Hepatocyte (in vitro differentiated cells): Measurements from ENCODE around the gene CRHR1. TPM values are rescaled to one million over a fixed set of nuclear protein-coding genes. Genes with fewer than 3 reads are reported as not detected.

Source experiments
- DNase-seq: peaks from one replicate; pipeline ENCODE4 v3.0.0-alpha.2; 2016; ENCODE audit warnings: low spot score
- H2AFZ ChIP-seq: fragments of 200-600 bp; sonication (generic); 2 replicates; pipeline ENCODE4 v1.6.0; 2016; ENCODE audit warnings: antibody characterized with exemption, mild to moderate bottlenecking
- H3K27ac ChIP-seq: fragments of 200-600 bp; sonication (generic); 2 replicates; pipeline ENCODE4 v1.5.1; 2016; ENCODE audit warnings: mild to moderate bottlenecking
- H3K27me3 ChIP-seq: fragments of 200-600 bp; sonication (generic); 2 replicates; pipeline ENCODE4 v1.6.1; 2016
- H3K36me3 ChIP-seq: fragments of 200-600 bp; sonication (generic); replicated peaks from 2 replicates; pipeline ENCODE4 v1.5.1; 2016; ENCODE audit warnings: low read depth; ENCODE audit not compliant: insufficient read depth
- H3K4me1 ChIP-seq: fragments of 200-600 bp; sonication (generic); 2 replicates; pipeline ENCODE4 v1.5.1; 2016; ENCODE audit warnings: mild to moderate bottlenecking, moderate library complexity; ENCODE audit not compliant: insufficient read depth
- H3K4me2 ChIP-seq: fragments of 200-600 bp; sonication (generic); 2 replicates; pipeline ENCODE4 v1.6.0; 2016
- H3K4me3 ChIP-seq: fragments of 200-600 bp; sonication (generic); 2 replicates; pipeline ENCODE4 v1.5.1; 2016; ENCODE audit warnings: mild to moderate bottlenecking
- H3K79me2 ChIP-seq: fragments of 200-600 bp; sonication (generic); 2 replicates; pipeline ENCODE4 v1.6.0; 2017; ENCODE audit warnings: mild to moderate bottlenecking
- H3K9me2 ChIP-seq: fragments of 200-600 bp; sonication (generic); replicated peaks from 2 replicates; pipeline ENCODE4 v1.6.0; 2017; ENCODE audit warnings: mild to moderate bottlenecking; ENCODE audit not compliant: insufficient read depth
- H3K9me3 ChIP-seq: fragments of 200-600 bp; sonication (generic); 2 replicates; pipeline ENCODE4 v1.5.1; 2016; ENCODE audit warnings: low read depth, mild to moderate bottlenecking
- H4K20me1 ChIP-seq: fragments of 200-600 bp; sonication (generic); 2 replicates; pipeline ENCODE4 v1.6.0; 2016; ENCODE audit warnings: mild to moderate bottlenecking; ENCODE audit not compliant: insufficient read depth, poor library complexity, severe bottlenecking
- EZH2 ChIP-seq: fragments of 200-600 bp; sonication (generic); IDR thresholded peaks from 2 replicates; pipeline ENCODE4 v1.6.1; 2016; ENCODE audit warnings: antibody characterized with exemption, mild to moderate bottlenecking, borderline replicate concordance
- EZH2phosphoT487 ChIP-seq: fragments of 200-600 bp; sonication (generic); IDR thresholded peaks from one replicate; pipeline ENCODE4 v1.6.1; 2018; ENCODE audit warnings: antibody characterized with exemption, mild to moderate bottlenecking, low read depth, moderate library complexity; ENCODE audit not compliant: unreplicated experiment, severe bottlenecking
- WGBS: methylation state at CpG from one replicate; pipeline ENCODE4 v1.1.6; 2016; ENCODE audit warnings: low lambda C conversion rate; ENCODE audit errors: missing lambda C conversion rate; 5-methylcytosine and 5-hydroxymethylcytosine counted together
- polyA plus RNA-seq: library from polyadenylated mRNA; unstranded; fragments of >200 nt; fragmentation: Nextera tagmentation; extraction: Ambion mirVana; gene quantifications from 2 replicates; pipeline ENCODE4 v1.2.1, GENCODE V29; 2016
- total RNA-seq: library from RNA; depleted of rRNA; stranded (reverse); fragments of >200 nt; gene quantifications from 2 replicates; pipeline ENCODE4 v1.2.3, GENCODE V29; 2014
- TF ChIP-seq, protein P1 (sequence below): fragments of 200-600 bp; sonication (generic); IDR thresholded peaks from 2 replicates; pipeline ENCODE4 v1.5.1; 2016; ENCODE audit warnings: antibody characterized with exemption, mild to moderate bottlenecking; ENCODE audit not compliant: poor library complexity

The CRHR1 gene
- total and polyA plus RNA-seq, 2 experiments from 2014 or later: not detected

DNA sequence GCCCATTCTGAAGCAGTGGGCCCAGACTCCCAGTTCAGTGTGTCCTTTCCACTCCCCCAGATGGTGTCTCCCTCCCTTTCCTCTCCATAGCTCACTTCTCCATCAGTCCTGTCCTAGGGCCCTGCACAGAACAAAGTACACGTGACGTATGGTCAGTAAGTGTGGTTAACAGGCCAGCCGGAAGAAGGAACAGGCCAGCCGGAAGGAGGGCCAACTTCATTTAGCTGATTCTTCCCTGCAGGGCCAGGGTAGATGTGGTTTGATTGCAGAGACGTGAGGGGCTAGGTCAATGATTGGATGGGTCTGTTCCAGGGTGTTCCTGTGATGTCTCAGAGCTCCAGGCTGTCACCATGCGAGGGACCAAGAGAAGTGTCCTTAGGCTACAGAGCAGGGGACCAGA lies 31.6 kb downstream of the CRHR1 start:
- Histone ChIP-seq H3K36me3 (no peaks in the 10 kb centered on the region), H3K4me2 (no peak overlapping the region), H3K27ac (no peak overlapping the region), H2AFZ (no peak overlapping the region), H3K27me3 (peaks cover 3% of the 10 kb centered on the region), H3K79me2 (no peaks in the 10 kb centered on the region), H3K9me3 (no peaks in the 10 kb centered on the region), H3K9me2 (no peaks in the 10 kb centered on the region), H3K4me3 (no peak overlapping the region), H3K4me1 (no peaks in the 10 kb centered on the region), H4K20me1 (no peaks in the 10 kb centered on the region)
- DNase-seq: no peak
- 80% methylated on average over 6 of the region's 6 CpGs for WGBS
- TF ChIP-seq EZH2phosphoT487 (no peak), EZH2 (no peak)
- TF ChIP-seq, protein P1, sequence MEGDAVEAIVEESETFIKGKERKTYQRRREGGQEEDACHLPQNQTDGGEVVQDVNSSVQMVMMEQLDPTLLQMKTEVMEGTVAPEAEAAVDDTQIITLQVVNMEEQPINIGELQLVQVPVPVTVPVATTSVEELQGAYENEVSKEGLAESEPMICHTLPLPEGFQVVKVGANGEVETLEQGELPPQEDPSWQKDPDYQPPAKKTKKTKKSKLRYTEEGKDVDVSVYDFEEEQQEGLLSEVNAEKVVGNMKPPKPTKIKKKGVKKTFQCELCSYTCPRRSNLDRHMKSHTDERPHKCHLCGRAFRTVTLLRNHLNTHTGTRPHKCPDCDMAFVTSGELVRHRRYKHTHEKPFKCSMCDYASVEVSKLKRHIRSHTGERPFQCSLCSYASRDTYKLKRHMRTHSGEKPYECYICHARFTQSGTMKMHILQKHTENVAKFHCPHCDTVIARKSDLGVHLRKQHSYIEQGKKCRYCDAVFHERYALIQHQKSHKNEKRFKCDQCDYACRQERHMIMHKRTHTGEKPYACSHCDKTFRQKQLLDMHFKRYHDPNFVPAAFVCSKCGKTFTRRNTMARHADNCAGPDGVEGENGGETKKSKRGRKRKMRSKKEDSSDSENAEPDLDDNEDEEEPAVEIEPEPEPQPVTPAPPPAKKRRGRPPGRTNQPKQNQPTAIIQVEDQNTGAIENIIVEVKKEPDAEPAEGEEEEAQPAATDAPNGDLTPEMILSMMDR: no peak

DNA sequence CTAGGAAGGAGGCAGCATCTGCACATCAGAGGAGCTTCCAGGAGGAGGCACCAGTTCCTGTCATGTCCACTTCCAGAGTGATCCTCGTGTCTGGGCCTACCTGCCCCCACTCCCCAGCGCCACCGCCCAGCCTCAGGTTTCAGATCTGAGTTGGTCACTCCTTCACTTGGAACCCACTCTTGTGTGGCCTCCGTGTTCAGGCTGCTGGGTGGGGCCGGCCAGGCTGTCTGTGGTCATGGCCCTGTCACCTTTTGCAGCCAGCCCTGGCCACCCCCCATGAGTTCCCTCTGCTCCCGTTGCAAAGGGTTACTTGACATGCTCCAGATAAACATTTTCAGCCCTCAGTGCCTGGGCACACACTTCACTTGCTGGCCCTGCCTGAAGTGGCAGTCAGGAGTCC lies 33.9 kb downstream of the CRHR1 start:
- Histone ChIP-seq H3K79me2 (no peaks in the 10 kb centered on the region), H2AFZ (no peak overlapping the region), H3K27ac (no peak overlapping the region), H3K4me3 (no peak overlapping the region), H3K9me3 (no peaks in the 10 kb centered on the region), H4K20me1 (no peaks in the 10 kb centered on the region), H3K4me2 (no peak overlapping the region), H3K27me3 (peaks cover 6% of the 10 kb centered on the region), H3K36me3 (no peaks in the 10 kb centered on the region), H3K9me2 (no peaks in the 10 kb centered on the region), H3K4me1 (no peaks in the 10 kb centered on the region)
- DNase-seq: no peak
- WGBS: 65% methylated on average over 6 of the region's 6 CpGs
- no peak for TF ChIP-seq EZH2phosphoT487
- TF ChIP-seq, protein P1: no peak
- no peak for TF ChIP-seq EZH2

DNA sequence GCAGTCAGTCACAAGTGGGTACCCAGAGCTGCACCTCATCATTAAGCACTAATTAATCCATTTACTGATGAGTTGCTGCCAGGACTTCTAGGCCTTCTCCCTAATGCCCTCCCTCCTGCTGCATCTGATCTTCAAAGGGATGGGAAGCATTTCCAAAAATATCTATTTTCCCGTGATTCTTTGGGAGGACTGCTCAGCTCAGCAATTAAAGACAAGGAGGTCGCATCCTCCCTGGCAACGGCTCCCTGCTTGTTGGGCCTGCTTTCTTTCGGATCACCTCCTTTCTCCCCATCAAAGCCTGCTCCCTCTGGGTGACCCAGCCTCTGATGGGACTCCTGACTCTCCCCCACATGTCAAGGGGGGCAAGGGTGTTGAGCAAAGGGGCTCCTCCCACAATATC lies 34.6 kb downstream of the CRHR1 start:
- no peak overlapping the region for H3K4me3 ChIP-seq
- H3K4me1 ChIP-seq: no peaks in the 10 kb centered on the region
- no peaks in the 10 kb centered on the region for H3K79me2 ChIP-seq
- no peaks in the 10 kb centered on the region for H3K9me3 ChIP-seq
- no peak for DNase-seq
- H3K27me3 ChIP-seq: peaks cover 3% of the 10 kb centered on the region
- no peaks in the 10 kb centered on the region for H4K20me1 ChIP-seq
- no peak overlapping the region for H2AFZ ChIP-seq
- no peak overlapping the region for H3K27ac ChIP-seq
- no peak for TF ChIP-seq EZH2phosphoT487
- no peak for TF ChIP-seq EZH2
- TF ChIP-seq, protein P1: no peak
- no peaks in the 10 kb centered on the region for H3K9me2 ChIP-seq
- H3K4me2 ChIP-seq: no peak overlapping the region
- WGBS: 90% methylated on average over 4 of the region's 4 CpGs
- no peaks in the 10 kb centered on the region for H3K36me3 ChIP-seq

DNA sequence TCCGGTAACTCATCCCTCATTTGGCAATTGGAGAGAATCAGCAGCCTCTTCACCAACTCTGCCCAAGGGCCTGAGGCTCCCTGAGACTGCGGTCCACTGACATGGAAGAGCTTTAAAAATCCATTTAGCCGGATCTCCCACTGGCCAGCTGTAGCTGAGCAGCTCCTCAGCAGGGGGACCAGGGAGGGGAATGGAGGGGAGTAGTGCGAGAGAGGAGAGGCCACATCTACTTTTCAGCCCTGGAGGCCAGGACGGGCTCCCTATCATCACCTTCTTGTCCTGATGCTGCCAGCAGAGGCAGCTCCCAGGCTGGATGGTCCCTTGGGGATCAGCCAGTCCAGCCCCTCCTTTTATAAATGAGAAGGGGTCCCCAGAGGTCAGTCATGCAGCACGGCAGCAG lies 35.5 kb downstream of the CRHR1 start:
- DNase-seq: no peak
- Histone ChIP-seq H3K4me3 (no peak overlapping the region), H3K9me2 (no peaks in the 10 kb centered on the region), H3K4me2 (no peak overlapping the region), H3K27me3 (peaks cover 3% of the 10 kb centered on the region), H3K27ac (no peak overlapping the region), H2AFZ (no peak overlapping the region), H3K36me3 (no peaks in the 10 kb centered on the region), H3K79me2 (no peaks in the 10 kb centered on the region), H3K4me1 (no peaks in the 10 kb centered on the region), H4K20me1 (no peaks in the 10 kb centered on the region), H3K9me3 (no peaks in the 10 kb centered on the region)
- 80% methylated on average over 6 of the region's 6 CpGs for WGBS
- TF ChIP-seq, protein P1: no peak
- TF ChIP-seq EZH2 (no peak), EZH2phosphoT487 (no peak)
